OCI-LY7 (cell line): ENCODE measurements around the gene ADAM20. TPM values are rescaled to one million over a fixed set of nuclear protein-coding genes. Genes with fewer than 3 reads are reported as not detected.
A peak's percentile ranks its signal among the peaks of the same experiment; 100 is the strongest.
"Not testable (repeated sequence)": the region's sequence is repeated elsewhere in the genome, so short reads cannot be mapped to it uniquely, and the experiment has no call there.

ENCODE experiments used
- BruUV-seq: library from RNA; stranded (reverse); fragments of 400-500 nt; replicated peaks from 2 replicates; lab custom pipeline; 2021; lab: Mats Ljungman, UMichigan
- CTCF ChIA-PET: fragments of 300-600 bp; sonication (Branson Sonifier 250); formaldehyde crosslinking; loops from one replicate; lab custom pipeline; 2022; ENCODE audit warnings: antibody characterized with exemption; ENCODE audit not compliant: unreplicated experiment; lab: Charles Lee
- POLR2A ChIA-PET: fragments of 300-600 bp; sonication (Branson Sonifier 250); formaldehyde crosslinking; loops from one replicate; lab custom pipeline; 2022; ENCODE audit warnings: antibody characterized with exemption; lab: Charles Lee
- DNase-seq: peaks from one replicate; pipeline ENCODE4 v3.0.0-alpha.2; 2015; ENCODE audit warnings: low spot score
- H2AFZ ChIP-seq: fragments of 200-600 bp; sonication (generic), shearing (Covaris generic); 2 replicates; pipeline ENCODE4 v1.6.1; 2014; ENCODE audit warnings: mild to moderate bottlenecking, antibody characterized with exemption, low read length, moderate library complexity
- H3K27ac ChIP-seq: fragments of 200-600 bp; sonication (generic); 2 replicates; pipeline ENCODE4 v1.5.1; 2014; ENCODE audit warnings: mixed run types, low read depth, mild to moderate bottlenecking, moderate library complexity, low read length, inconsistent platforms; ENCODE audit not compliant: poor library complexity, severe bottlenecking
- H3K36me3 ChIP-seq: fragments of 200-600 bp; sonication (generic); 2 replicates; pipeline ENCODE4 v1.6.1; 2014; ENCODE audit warnings: mild to moderate bottlenecking, antibody characterized with exemption, low read length, moderate library complexity, mixed read lengths; ENCODE audit not compliant: insufficient read depth
- H3K4me1 ChIP-seq: fragments of 200-600 bp; sonication (generic); 2 replicates; pipeline ENCODE4 v1.5.1; 2014; ENCODE audit warnings: mild to moderate bottlenecking, low read length; ENCODE audit not compliant: insufficient read depth, poor library complexity, severe bottlenecking
- H3K4me2 ChIP-seq: fragments of 200-600 bp; sonication (generic); 2 replicates; pipeline ENCODE4 v1.6.1; 2014; ENCODE audit warnings: mild to moderate bottlenecking, low read length
- H3K4me3 ChIP-seq: fragments of 200-600 bp; sonication (generic); 2 replicates; pipeline ENCODE4 v1.5.1; 2014; ENCODE audit warnings: mild to moderate bottlenecking, low read depth, low read length; ENCODE audit not compliant: poor library complexity, severe bottlenecking
- H3K79me2 ChIP-seq: fragments of 200-600 bp; sonication (generic); 2 replicates; pipeline ENCODE4 v1.6.1; 2016; ENCODE audit warnings: low read depth, mild to moderate bottlenecking, low read length, moderate library complexity, mixed read lengths; ENCODE audit not compliant: insufficient read depth
- H3K9me2 ChIP-seq: fragments of 200-600 bp; sonication (generic); 2 replicates; pipeline ENCODE4 v1.6.1; 2016; ENCODE audit warnings: mild to moderate bottlenecking, low read length, mixed read lengths; ENCODE audit not compliant: insufficient read depth
- H3K9me3 ChIP-seq: fragments of 200-600 bp; sonication (generic); 2 replicates; pipeline ENCODE4 v1.6.1; 2014; ENCODE audit warnings: mild to moderate bottlenecking, mixed run types, low read length, mixed read lengths
- H4K20me1 ChIP-seq: fragments of 200-600 bp; sonication (generic); 2 replicates; pipeline ENCODE4 v1.6.1; 2014; ENCODE audit warnings: mild to moderate bottlenecking, antibody characterized with exemption, low read length, moderate library complexity, mixed read lengths; ENCODE audit not compliant: insufficient read depth
- EZH2phosphoT487 ChIP-seq: fragments of 200-600 bp; sonication (generic); IDR thresholded peaks from 2 replicates; pipeline ENCODE4 v1.6.1; 2018; ENCODE audit warnings: low read depth, borderline replicate concordance, mild to moderate bottlenecking, mixed run types, antibody characterized with exemption, low read length, moderate library complexity, mixed read lengths
- intact Hi-C: fragments of 100-400 bp; cut with micrococcal nuclease; formaldehyde crosslinking; loops from one replicate; pipeline ENCODE4 v1.10.0; 2022; ENCODE audit not compliant: unreplicated experiment
- total RNA-seq, 2 experiments: library from RNA; depleted of rRNA in 1 of 2; stranded (reverse); fragments of >200 nt in 1 of 2; shearing (Covaris generic) in 1 of 2; gene quantifications; 2 replicates each; pipeline ENCODE4 v1.2.3, GENCODE V29; 2014 to 2022
- TF ChIP-seq, protein P1 (sequence below): fragments of 200-600 bp; sonication (generic); conservative IDR thresholded peaks from 2 replicates; pipeline ENCODE4 v1.5.1; 2014; ENCODE audit warnings: mild to moderate bottlenecking, antibody characterized with exemption, low read length, moderate library complexity, mixed read lengths

The ADAM20 gene
- total RNA-seq, 2 experiments from 2014 or later = 0.23 to 0.88 TPM

DNA sequence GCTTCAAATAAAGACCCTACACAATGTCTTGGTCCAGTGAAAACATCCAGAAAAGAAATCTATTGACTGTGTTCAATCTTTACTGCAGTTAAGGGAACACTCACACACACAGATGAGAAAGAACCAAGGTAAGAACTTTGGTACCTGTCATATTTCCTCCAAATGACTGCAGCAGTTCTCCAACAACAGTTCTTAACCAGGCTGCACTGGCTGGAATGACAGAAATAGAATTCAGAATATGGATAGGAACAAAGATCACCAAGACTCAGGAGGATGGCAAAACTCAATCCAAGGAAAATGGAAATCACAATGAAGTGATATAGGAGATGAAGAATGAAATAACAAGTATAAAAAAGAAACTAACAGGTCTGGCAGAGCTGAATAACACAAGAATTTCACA, 36.6 kb downstream of the ADAM20 start:
- no peak overlapping the region for H3K4me2 ChIP-seq
- no peak overlapping the region for H3K27ac ChIP-seq
- CTCF ChIA-PET = no interaction called here
- TF ChIP-seq, protein P1, sequence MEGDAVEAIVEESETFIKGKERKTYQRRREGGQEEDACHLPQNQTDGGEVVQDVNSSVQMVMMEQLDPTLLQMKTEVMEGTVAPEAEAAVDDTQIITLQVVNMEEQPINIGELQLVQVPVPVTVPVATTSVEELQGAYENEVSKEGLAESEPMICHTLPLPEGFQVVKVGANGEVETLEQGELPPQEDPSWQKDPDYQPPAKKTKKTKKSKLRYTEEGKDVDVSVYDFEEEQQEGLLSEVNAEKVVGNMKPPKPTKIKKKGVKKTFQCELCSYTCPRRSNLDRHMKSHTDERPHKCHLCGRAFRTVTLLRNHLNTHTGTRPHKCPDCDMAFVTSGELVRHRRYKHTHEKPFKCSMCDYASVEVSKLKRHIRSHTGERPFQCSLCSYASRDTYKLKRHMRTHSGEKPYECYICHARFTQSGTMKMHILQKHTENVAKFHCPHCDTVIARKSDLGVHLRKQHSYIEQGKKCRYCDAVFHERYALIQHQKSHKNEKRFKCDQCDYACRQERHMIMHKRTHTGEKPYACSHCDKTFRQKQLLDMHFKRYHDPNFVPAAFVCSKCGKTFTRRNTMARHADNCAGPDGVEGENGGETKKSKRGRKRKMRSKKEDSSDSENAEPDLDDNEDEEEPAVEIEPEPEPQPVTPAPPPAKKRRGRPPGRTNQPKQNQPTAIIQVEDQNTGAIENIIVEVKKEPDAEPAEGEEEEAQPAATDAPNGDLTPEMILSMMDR = no peak
- TF ChIP-seq EZH2phosphoT487 = no peak
- no peaks in the 10 kb centered on the region for H3K9me2 ChIP-seq
- no peak for DNase-seq
- POLR2A ChIA-PET = interaction anchor here (0.6 kb wide), 1 partner anchor 501 kb away, joined by 3 read pairs; no protein-coding TSS in a partner anchor
- no peaks in the 10 kb centered on the region for H3K36me3 ChIP-seq
- no peak overlapping the region for H2AFZ ChIP-seq
- intact Hi-C loops = no loop called here
- H3K79me2 ChIP-seq = no peaks in the 10 kb centered on the region
- H3K9me3 ChIP-seq = no peaks in the 10 kb centered on the region
- BruUV-seq = no TSS peak
- no peak overlapping the region for H3K4me3 ChIP-seq
- no peaks in the 10 kb centered on the region for H3K4me1 ChIP-seq
- H4K20me1 ChIP-seq = no peaks in the 10 kb centered on the region

DNA sequence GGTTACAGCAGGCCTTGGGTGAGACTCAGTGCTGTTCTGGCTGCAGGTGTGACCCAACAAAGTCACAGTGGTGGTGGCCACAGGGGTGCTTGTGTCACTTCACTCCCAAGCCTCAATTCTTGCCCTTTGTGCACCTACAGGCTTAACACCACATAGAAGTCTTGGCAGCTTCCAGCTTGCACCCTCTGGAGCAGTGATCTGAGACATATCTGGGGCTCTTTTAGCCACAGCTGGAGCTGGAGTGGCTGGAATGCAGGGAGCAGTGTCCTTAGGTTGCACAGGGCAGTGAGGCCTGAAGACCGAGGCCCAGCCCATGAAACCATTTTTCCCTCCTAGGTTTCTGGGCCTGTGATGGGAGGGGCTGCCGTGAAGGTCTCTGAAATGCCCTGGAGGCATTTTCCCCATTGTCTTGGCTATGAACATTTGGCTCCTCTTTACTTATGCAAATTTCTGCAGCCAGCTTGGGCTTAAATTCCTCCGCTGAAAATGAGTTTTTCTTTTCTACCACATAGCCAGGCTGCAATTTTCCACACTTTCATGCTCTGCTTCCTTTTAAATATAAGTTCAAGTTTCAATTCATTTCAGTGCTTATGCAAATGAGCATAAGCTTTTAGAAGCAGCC, 45.1 kb downstream of the ADAM20 start:
- peak; percentile 11 for DNase-seq
- no peaks in the 10 kb centered on the region for H3K79me2 ChIP-seq
- H3K36me3 ChIP-seq = no peaks in the 10 kb centered on the region
- ChIA-PET POLR2A (interaction anchor here (0.6 kb wide), 1 partner anchor 481 kb away, joined by 3 read pairs; no protein-coding TSS in a partner anchor), CTCF (no interaction called here)
- no peak overlapping the region for H3K4me2 ChIP-seq
- TF ChIP-seq, protein P1 = no peak
- no peak for TF ChIP-seq EZH2phosphoT487
- no peak overlapping the region for H3K4me3 ChIP-seq
- intact Hi-C loops = no loop called here
- no peak overlapping the region for H3K27ac ChIP-seq
- no TSS peak for BruUV-seq
- no peaks in the 10 kb centered on the region for H3K9me2 ChIP-seq
- no peak overlapping the region for H2AFZ ChIP-seq
- peaks cover 13% of the 10 kb centered on the region; the same call in 1 of the 2 replicates for H3K9me3 ChIP-seq
- no peaks in the 10 kb centered on the region for H3K4me1 ChIP-seq
- no peaks in the 10 kb centered on the region for H4K20me1 ChIP-seq

DNA sequence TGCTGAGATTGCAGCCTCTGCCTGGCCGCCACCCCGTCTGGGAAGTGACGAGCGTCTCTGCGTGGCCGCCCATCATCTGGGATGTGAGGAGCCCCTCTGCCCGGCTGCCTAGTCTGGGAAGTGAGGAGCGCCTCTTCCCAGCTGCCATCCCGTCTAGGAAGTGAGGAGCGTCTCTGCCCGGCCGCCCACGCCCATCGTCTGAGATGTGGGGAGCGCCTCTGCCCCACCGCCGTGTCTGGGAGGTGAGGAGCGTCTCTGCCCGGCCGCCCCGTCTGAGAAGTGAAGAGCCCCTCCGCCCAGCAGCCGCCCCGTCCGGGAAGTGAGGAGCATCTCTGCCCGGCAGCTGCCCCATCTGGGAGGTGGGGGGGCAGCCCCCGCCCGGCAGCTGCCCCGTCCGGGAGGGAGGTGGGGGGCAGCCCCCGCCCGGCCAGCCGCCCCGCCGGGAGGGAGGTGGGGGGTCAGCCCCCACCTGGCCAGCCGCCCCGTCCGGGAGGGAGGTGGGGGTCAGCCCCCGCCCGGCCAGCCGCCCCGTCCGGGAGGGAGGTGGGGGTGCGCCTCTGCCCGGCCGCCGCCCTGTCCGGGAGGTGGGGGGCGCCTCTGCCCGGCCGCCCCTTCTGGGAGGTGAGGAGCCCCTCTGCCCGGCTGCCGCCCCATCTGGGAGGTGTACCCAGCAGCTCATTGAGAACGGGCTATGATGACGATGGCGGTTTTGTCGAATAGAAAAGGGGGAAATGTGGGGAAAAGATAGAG, 57.3 kb downstream of the ADAM20 start:
- H2AFZ ChIP-seq, H3K4me1 ChIP-seq, DNase-seq, H3K79me2 ChIP-seq, BruUV-seq, intact Hi-C loops, H3K9me2 ChIP-seq, POLR2A ChIA-PET, H3K4me3 ChIP-seq, H3K36me3 ChIP-seq, H3K4me2 ChIP-seq, H3K9me3 ChIP-seq, CTCF ChIA-PET, H4K20me1 ChIP-seq, H3K27ac ChIP-seq: not testable (repeated sequence)

DNA sequence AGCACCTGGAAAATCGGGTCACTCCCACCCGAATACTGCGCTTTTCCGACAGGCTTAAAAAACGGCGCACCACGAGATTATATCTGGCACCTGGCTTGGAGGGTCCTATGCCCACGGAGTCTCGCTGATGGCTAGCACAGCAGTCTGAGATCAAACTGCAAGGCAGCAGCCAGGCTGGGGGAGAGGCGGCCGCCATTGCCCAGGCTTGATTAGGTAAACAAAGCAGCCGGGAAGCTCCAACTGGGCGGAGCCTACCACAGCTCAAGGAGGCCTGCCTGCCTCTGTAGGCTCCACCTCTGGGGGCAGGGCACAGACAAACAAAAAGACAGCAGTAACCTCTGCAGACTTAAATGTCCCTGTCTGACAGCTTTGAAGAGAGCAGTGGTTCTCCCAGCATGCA, 59.3 kb downstream of the ADAM20 start:
- H3K79me2 ChIP-seq, H3K4me2 ChIP-seq, H3K4me3 ChIP-seq, BruUV-seq, DNase-seq, H3K27ac ChIP-seq, H2AFZ ChIP-seq, CTCF ChIA-PET, intact Hi-C loops, H3K36me3 ChIP-seq, H3K4me1 ChIP-seq, H3K9me2 ChIP-seq, H3K9me3 ChIP-seq, POLR2A ChIA-PET, H4K20me1 ChIP-seq: not testable (repeated sequence)
